ENCODE results near the gene TECPR2. TPM values are rescaled to one million over a fixed set of nuclear protein-coding genes. Genes with fewer than 3 reads are reported as not detected.

TECPR2 gene
- total RNA-seq, 2 donors from 2014 or later, result 7.0 to 51.4 TPM

DNA sequence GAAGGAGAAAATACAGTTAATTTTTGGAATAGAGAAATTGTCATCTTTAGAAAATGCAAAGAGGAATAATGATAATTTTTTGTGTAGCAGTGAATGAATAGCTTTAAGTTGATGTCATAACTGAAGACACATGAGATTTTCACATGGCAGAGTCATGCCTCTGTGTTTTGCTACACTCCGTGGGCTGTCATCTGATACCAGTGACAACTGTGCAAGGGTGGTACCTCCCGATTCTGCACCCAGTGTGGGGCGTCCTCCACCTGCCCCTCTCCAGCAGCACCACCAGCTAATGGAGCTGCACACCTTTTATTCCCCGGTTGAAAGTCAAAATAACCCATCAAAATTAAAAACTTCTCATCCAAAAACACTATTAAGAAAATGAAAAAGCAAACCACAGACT is 99.7 kb downstream of the TECPR2 start:
- Histone ChIP-seq H3K27ac (no peak overlapping the region), H3K36me3 (replicated peaks in 1 of 2; ENCODE audit: insufficient read depth in 1 of 2, low read depth in 2 of 2) (peaks cover 0 to 8% of the 10 kb centered on the region in 2 donors), H3K27me3 (no peaks in the 10 kb centered on the region), H3K4me3 (no peak overlapping the region), H3K4me1 (peaks cover 7% of the 10 kb centered on the region), H3K9me3 (no peaks in the 10 kb centered on the region)
- TF ChIP-seq, protein P1, sequence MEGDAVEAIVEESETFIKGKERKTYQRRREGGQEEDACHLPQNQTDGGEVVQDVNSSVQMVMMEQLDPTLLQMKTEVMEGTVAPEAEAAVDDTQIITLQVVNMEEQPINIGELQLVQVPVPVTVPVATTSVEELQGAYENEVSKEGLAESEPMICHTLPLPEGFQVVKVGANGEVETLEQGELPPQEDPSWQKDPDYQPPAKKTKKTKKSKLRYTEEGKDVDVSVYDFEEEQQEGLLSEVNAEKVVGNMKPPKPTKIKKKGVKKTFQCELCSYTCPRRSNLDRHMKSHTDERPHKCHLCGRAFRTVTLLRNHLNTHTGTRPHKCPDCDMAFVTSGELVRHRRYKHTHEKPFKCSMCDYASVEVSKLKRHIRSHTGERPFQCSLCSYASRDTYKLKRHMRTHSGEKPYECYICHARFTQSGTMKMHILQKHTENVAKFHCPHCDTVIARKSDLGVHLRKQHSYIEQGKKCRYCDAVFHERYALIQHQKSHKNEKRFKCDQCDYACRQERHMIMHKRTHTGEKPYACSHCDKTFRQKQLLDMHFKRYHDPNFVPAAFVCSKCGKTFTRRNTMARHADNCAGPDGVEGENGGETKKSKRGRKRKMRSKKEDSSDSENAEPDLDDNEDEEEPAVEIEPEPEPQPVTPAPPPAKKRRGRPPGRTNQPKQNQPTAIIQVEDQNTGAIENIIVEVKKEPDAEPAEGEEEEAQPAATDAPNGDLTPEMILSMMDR (IDR thresholded peaks at IDR 0.05), result no peak
- TF ChIP-seq POLR2A (IDR thresholded peaks at IDR 0.05), result no peak
- WGBS, 2 donors, result 87 to 91% methylated on average over 3 to 4 of the region's 4 CpGs
- intact Hi-C loops (cut with DNase I), result no loop called here
- no peak for ATAC-seq
- no peak for DNase-seq

DNA sequence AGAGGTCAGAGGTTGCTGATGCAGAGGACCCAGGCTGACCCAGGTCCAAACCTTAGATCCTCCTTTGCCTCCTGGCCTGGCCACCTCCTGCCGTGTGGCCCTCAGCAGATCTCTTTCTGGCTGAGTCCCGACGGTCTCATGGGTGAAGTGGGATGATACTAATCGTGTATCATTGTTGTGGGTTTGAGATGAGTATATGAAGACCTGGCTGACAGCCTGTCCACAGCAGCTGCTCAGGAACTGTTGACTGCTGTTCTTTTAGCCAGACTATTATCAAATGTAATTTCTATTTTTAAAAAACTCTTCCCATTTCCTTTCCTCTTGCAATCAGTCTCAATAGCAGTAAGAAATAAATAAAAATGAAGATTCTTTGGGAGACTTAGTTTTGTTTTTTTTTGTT is 101.3 kb downstream of the TECPR2 start:
- ATAC-seq (no peak), DNase-seq (no peak)
- no peak overlapping the region for H3K27ac ChIP-seq
- 91 to 93% methylated on average over 4 of the region's 4 CpGs for WGBS, 2 donors
- no peaks in the 10 kb centered on the region for H3K9me3 ChIP-seq
- H3K36me3 ChIP-seq (replicated peaks in 1 of 2; ENCODE audit: insufficient read depth in 1 of 2, low read depth in 2 of 2), result peaks cover 0 to 5% of the 10 kb centered on the region in 2 donors
- TF ChIP-seq, protein P1 (IDR thresholded peaks at IDR 0.05), result no peak
- TF ChIP-seq POLR2A (IDR thresholded peaks at IDR 0.05), result no peak
- intact Hi-C loops (cut with DNase I), result no loop called here
- no peaks in the 10 kb centered on the region for H3K27me3 ChIP-seq
- peaks cover 7% of the 10 kb centered on the region for H3K4me1 ChIP-seq
- no peak overlapping the region for H3K4me3 ChIP-seq

DNA sequence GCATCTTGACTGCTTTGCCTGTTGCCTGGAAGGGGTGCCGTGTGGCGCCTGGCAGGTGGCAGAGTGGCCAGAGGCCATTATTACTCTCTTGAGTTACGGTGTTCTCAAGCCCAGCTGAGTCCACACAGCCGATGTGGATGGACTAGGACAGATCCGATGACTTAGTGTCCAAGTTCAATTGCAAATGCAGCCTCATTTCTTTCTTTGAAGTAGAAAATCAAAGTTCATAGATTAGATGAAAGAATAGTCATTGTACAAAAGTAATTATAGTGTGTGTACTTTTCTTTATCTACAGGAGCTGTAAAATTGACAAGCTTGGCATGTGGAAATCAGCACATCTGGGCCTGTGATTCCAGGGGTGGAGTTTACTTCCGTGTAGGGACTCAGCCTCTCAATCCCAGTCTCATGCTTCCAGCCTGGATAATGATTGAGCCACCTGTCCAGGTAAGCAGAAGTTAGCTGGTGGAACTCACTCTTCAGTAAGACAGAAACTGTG is 102.2 kb downstream of the TECPR2 start:
- ATAC-seq (peak; percentile 35), DNase-seq (peak in 3 of 4 donors; percentile 35 to 76 (median 50))
- 18 to 37% methylated on average over 6 of the region's 6 CpGs for WGBS, 2 donors
- no peaks in the 10 kb centered on the region for H3K9me3 ChIP-seq
- H3K27ac ChIP-seq, result no peak overlapping the region
- H3K36me3 ChIP-seq (replicated peaks in 1 of 2; ENCODE audit: insufficient read depth in 1 of 2, low read depth in 2 of 2), result peaks cover 0 to 5% of the 10 kb centered on the region in 2 donors
- no peaks in the 10 kb centered on the region for H3K27me3 ChIP-seq
- no peak overlapping the region for H3K4me3 ChIP-seq
- peaks cover 7% of the 10 kb centered on the region for H3K4me1 ChIP-seq
- TF ChIP-seq, protein P1 (IDR thresholded peaks at IDR 0.05), result no peak
- no peak for TF ChIP-seq POLR2A (IDR thresholded peaks at IDR 0.05)
- intact Hi-C loops (cut with DNase I), result no loop called here

DNA sequence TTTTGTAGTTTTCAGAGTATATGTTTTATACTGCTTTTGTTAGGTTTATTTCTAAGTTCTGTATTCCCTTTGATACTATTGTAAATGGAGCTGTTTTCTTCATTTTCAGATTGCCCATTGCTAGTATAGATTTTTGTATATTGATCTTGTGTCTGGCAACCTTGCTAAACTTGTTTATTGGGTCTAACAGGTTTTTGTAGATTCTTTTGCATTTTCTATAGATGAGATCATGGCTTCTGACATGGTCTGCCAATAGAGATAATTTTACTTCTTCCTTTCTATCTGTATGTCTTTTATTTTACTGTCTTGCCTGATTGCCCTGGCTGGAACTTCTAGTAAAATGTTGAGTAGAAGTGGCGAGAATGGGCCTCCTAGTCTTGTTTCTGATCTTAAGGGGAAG is 106.5 kb downstream of the TECPR2 start:
- 89 to 96% methylated on average over 1 of the region's 1 CpG for WGBS, 2 donors
- intact Hi-C loops (cut with DNase I), result no loop called here

More for the DNA sequence above, 106.5 kb downstream of the TECPR2 start:
- Histone ChIP-seq H3K27me3 (no peaks in the 10 kb centered on the region), H3K36me3 (replicated peaks in 1 of 2; ENCODE audit: insufficient read depth in 1 of 2, low read depth in 2 of 2) (peaks cover 0 to 5% of the 10 kb centered on the region in 2 donors), H3K27ac (no peak overlapping the region), H3K4me1 (peaks cover 7% of the 10 kb centered on the region), H3K9me3 (no peaks in the 10 kb centered on the region), H3K4me3 (no peak overlapping the region)
- no peak for TF ChIP-seq POLR2A (IDR thresholded peaks at IDR 0.05)
- TF ChIP-seq, protein P1 (IDR thresholded peaks at IDR 0.05), result no peak
- DNase-seq (no peak), ATAC-seq (no peak)

All from body of pancreas (tissue), 4 donors.